Epithelial cell of prostate (primary cell): ENCODE measurements around the gene POLD2.
"Not testable (repeated sequence)": the region's sequence is repeated elsewhere in the genome, so short reads cannot be mapped to it uniquely, and the experiment has no call there.

ENCODE experiments used
- DNase-seq: peaks from one replicate; pipeline ENCODE4 v3.0.0-alpha.2; 2011; ENCODE audit warnings: low read depth, low spot score
- H3K27ac ChIP-seq: fragments of 450-650 bp; 2 replicates; pipeline ENCODE4 v1.5.1; 2017; ENCODE audit warnings: mild to moderate bottlenecking

The POLD2 gene

DNA sequence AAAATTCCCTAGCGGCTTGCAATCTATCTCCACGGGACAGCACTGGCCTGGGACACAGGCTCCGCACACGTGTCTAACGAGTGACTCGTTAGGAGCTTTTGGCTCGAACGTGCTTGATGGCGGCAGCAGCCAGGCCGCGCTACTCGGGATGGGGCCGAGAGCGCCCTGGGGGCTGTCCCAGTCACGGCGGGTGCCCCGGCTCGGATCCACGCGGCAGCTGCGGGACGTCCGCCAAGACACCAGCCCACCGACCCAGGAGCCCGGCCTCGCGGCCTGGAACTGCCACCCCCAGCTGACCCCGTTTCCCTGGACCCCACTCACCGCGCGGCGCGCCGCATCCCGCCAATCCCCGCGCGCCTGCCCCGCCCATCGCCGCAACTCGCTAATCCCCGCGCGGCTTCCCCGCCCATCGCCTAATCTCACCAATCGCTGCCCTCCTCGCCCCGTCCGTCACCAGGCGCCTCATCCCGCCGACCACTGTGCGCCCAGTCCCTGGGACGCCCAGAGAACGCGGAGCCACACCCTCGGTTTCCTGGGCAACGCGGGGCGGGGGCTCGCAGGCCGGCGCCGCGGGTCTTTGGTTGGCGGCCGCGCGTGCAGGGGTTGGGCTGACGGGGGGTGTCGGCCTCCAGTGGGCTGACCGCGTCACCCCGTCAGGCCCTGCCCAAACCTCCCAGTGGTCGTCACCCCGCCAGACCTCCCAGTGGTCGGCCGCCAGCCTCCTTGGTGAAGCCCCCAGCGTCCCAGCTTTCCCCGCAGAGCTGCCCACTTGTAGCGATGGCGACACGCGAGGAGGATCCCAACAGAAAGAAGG is at the start of gene POLD2:
Gene POLD2, minus strand, starts transcription at position 359 of the 814 bp plus-strand sequence. CDS start 1,495 bp downstream, outside the sequence.
- H3K27ac ChIP-seq = no peak within 1 kb of the TSS

DNA sequence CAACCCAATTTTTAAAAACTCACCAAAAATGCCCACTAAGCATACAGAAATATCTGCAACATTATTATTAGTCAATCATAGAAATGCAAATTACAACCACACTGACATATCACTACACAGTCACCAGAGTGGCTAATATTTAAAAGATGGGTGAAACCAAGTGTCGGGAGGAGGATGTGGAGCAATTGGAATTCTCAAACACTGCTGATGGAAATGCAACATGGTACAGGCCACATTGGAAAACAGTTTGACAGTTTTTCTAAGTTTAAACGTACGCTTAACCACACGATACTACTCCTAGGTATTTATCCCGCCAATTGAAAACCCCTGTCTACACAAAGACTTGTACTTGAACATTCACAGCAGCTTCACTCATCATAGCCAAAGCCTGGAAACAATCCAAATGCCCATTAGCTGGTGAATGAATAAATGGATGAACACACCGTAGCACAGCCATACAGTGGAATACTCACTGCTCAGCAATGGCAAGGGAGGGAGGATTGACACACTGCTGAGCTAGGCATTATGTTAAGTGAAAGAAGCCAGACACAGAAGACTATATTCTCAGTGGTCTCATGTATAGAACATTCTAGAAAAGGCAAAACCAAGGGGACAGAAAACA is 49.6 kb upstream of the POLD2 start:
- DNase-seq = no peak
- H3K27ac ChIP-seq = no peak overlapping the region

More for the DNA sequence above, at the start of gene POLD2:
- peak; percentile 45 for DNase-seq

DNA sequence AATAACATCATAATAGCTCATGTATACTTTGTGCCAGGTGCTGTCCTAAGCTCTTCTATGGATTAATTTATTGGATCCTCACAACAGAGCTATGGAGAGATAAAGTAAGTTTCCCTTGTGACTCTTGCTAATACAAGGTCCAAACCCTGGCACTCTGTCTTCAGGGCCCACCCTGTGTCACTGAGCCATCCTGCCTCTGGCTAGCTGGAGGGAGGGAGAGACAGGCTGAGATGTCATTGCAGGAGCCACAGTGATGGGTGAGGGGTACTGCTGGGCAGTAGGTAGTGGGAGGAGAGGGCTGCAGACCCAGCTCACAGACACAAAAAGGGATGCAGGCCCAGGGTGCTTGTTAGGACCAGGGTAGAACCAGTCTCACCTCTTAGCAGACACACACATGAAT is 49.0 kb upstream of the POLD2 start:
- no peak overlapping the region for H3K27ac ChIP-seq
- no peak for DNase-seq

DNA sequence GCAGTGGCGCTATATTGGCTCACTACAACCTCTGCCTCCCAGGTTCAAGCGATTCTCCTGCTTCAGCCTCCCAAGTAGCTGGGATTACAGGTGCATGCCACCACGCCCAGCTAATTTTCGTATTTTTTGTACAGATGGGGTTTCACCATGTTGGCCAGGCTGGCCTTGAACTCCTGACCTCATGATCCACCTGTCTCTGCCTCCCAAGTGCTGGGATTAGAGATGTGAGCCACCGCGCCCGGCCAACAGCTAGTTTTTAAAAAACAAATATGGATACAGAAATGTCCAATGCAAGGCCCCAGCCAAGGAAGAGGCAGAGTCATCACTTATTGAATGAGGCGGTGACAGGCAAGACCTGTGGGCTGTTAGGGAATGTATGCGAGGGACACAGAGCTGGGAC is 48.6 kb upstream of the POLD2 start:
- not testable (repeated sequence) for DNase-seq, H3K27ac ChIP-seq

DNA sequence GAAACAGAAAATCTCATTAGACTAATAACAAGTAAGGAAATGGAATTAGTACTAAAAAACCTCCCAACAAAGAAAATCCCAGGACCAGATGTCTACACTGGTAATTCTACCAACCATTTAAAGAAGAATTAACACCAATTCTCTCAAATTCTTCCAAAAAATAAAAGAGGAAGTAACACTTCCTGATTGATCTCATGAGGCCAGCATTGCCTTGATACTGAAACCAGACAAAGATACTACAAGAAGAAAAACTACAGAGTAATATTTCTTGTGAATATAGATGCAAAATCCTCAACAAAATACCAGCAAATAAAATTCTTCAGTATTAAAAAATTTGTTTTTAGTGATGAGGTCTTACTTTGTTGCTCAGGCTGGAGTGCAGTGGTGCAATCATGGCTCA is 44.6 kb upstream of the POLD2 start:
- H3K27ac ChIP-seq = no peak overlapping the region
- no peak for DNase-seq

DNA sequence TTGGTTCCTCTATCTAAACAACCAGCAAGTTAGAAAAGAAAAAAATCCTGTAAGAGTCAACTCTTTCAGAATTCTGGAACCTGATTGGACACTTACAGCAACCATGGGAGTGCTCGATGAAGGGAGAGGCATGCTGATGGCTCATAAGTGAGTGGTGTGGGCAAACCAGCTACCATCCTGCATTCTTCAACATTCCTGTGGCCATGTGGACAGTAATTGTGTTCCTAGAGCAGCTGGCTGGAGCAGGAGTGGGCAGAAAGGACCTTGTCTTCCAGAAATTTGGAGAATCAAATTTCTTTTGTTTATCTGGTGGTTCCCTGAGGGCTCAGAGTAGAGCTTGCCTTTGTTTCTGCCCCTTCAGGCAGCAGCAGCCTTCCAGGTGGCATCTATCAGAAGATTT is 40.2 kb upstream of the POLD2 start:
- peak; percentile 41 for DNase-seq
- peak overlapping the region; percentile 31 for H3K27ac ChIP-seq

DNA sequence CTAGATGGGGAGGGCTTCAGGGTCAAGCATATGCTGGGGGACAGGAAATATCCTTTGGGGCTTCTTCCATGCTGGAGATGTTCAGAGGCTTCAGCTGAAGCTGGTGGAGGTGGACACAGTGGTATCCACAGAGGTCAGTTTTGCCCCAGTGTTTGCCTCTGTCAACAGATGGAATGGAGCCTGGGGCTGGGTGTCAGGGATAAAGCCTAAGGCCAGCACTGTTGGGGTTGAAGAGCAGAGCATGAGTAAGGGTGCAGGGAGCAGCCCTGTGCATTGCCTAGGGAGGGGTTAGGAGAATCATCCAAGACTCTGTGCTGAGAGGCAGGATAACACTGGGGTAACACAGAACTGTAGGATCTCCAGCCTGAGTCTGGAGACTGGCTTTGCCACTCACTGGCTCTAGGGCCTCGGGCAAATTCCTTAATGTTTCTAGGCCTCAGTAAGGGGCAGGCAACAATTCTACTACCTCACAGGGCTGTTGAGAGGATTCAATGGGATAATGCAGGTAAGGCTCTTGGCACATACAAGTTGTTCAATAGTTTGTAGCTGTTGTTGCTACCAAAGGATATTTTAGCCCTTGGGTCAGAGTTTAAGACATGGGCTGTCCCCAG is 39.5 kb upstream of the POLD2 start:
- DNase-seq = no peak
- peak overlapping the region; percentile 31 for H3K27ac ChIP-seq

DNA sequence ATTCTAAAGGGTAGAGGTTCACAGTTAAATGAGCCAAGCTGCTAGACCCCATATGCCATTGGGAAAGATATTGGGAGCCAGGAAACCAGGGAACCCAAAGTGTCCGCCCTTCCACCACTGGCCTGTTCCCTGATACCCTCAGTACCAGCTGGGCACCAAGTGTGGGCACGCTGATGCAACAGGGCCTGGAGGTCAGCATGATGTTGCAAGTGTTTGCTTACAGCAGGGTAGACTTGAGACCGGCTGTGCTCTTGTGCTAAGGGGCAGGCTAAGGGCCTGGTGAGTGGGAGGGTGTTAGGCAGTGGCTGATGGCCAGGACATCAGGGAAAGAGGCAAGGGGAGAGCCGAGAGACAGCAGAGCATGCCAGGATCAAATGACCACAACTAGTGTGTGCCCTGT is 38.8 kb upstream of the POLD2 start:
- no peak for DNase-seq

DNA sequence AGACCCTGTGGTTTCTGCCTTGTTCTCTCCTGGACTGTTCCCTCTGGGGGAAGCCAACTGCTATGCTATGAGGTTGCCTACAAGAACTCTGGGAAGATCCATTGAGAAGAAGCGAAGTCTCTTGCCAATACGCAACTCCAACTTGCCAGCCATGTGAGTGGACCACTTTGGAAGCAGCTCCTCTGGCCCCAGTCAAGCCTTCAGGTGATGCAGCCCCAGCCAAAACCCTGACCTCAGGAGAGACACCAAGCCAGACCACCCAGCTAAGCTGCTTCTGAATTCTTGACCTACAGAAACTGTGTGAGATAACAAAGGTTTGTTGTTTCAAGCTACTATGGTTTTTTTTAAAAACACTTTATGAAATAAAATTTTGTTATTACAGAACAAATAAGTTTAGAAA is 38.0 kb upstream of the POLD2 start:
- no peak overlapping the region for H3K27ac ChIP-seq
- DNase-seq = no peak

More for the DNA sequence above, 38.8 kb upstream of the POLD2 start:
- H3K27ac ChIP-seq = no peak overlapping the region

DNA sequence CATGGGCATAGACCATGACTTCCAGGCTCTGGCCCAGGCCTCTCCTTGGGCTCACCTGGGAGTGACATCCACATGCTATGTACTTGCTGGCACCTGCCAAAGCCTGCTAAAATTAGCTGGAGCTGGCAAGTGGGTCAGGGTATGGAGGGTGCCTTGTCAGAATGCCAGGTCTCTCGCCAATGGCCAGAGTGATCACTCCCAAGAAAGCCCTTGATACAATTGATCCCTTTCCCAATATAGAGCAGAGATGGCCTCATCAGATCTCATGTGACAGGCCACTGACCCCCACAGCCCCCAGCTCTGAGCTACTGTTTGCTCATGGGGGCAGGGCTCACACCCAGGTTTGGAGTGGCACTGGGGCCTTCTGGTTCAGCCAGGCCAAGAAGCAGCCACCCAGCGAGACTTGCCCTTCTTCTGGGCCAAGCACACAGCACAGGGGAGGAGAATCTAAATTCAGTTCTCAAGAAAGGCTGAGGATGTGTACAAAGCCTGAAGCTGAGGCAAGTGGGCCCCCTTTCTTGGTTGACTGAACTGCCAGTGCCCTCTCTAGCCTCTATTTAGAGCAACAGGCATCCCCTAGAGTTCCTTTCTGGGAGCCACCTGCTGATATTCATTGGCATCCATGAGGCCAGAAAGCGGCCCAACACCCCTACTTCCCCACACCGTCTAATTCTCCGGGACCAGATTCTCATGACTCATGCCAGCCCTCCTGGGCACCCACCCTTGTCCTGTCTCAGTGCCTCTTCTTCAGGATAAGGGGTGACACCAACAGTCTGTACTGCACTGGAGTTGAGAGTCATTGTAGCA is 36.7 kb upstream of the POLD2 start:
- no peak for DNase-seq
- no peak overlapping the region for H3K27ac ChIP-seq

DNA sequence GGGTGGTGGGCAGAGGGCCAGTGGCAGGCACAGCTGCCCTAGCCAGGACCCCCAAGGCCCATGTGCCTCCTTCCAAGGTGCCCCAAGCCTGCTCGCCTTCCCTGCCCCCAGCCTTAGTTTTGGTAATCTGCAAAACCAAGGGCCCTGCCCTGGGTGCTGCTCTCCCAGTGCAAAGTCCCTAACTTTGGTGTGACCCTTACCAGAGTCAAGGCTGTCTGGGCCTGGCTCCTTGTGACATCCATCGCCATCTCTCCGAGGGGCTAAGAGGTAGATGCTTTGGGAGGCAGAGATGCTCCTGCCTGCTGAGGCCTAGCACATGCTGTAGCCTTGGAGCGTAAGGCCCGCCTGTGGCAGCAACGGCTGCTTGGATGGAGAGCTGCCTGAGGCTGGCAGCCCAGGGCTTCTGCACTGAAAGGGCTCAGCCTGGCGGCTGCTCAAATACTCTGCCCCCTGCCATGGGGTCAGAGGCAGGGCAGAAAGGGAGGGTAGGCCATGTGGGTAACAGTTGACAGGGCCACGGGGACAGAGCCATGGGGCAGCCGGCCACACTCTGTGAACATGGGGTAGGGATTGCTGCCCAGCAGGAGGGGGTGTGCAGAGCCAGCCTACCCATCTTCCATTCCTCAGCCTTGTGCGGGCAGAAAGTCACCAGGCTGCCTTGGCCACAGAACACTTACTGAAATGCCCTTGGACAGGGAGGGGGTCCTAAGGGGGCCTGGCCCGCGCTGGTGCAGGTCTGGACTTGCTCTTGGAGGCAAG is 35.7 kb upstream of the POLD2 start:
- no peak for DNase-seq

DNA sequence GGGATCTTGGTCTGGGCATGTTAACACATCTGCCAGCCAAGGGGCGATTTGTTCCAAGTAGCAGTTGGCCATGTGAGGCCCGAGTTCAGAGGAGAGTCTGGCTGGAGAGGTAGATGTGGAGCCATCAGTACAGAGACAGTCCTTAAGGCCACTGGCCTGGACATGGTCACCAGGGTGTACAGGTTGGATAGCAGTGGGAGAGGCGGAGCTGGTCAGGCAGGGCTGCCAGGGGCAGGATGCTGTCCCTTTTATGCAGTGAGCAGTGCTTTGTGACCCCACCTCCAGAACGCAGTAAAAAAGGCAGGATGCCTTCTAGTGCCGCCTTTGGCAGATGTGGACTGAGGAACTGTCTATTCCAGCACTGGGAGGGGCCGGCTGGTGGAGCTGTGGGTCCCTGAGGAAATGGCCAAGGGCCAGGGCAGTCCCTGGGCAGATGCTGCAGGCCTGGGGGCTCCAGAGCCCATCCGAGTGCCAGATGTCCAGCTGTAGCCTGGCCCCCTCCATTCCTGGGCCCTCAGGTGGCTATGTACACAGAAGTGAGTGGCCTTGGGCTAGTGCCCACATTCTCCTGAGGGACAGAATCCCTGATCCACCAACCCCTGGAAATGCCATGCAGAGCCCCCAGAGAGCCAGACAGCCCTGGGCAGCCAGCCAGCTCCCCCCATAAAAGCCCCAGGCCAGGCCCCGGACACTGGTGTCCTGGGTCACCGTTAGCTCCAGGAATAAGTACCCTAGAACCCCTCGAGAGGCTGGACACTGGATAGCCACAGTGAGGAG is 34.9 kb upstream of the POLD2 start:
- no peak for DNase-seq
- H3K27ac ChIP-seq = no peak overlapping the region

More for the DNA sequence above, 35.7 kb upstream of the POLD2 start:
- no peak overlapping the region for H3K27ac ChIP-seq

DNA sequence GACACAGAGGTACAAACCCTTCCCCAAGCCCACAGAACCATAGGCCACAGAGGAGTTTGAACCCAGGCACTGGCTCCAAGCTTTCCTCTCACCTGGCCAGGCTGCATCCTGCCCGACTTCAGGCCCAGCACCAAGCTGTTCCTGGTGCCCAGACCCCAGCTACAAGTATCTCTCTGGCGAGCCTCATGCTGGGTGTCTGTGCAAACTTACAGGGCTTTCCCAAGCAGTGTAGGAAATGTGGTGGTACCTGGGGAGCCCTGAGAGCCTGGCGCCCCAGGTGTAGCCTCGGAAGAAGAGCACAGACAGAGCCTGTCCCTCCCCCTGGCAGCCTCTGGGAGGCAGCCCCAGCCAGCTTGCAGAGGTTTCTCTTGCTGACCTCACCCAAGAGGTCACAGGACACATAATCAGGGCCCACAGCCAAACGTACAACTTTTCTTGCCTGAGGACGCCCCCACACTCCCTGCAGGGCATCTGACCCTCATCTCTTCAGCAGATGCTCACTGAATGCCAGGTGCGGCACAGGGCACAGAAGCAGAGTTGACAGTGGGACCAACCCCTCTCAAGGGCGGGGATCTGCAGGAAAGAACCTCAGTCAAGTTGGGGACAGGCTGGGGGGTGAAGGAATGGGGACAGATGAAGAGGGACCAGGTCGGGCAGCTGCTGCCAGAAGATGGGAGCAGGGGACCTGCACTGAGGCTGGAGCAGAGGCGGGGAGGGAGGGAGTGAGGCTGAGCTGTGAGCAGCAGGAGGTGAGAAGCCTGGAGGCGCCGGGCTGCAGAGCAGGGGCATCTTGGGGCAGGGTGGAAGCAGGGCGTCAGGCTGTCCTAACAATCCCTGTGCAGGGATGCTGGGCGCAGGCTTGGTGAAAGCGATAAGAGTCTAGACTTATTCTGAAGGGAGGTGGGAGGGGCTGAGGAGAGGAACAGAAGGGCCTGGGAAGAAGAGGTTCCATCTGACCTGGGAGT is 34.0 kb upstream of the POLD2 start:
- no peak for DNase-seq
- no peak overlapping the region for H3K27ac ChIP-seq

DNA sequence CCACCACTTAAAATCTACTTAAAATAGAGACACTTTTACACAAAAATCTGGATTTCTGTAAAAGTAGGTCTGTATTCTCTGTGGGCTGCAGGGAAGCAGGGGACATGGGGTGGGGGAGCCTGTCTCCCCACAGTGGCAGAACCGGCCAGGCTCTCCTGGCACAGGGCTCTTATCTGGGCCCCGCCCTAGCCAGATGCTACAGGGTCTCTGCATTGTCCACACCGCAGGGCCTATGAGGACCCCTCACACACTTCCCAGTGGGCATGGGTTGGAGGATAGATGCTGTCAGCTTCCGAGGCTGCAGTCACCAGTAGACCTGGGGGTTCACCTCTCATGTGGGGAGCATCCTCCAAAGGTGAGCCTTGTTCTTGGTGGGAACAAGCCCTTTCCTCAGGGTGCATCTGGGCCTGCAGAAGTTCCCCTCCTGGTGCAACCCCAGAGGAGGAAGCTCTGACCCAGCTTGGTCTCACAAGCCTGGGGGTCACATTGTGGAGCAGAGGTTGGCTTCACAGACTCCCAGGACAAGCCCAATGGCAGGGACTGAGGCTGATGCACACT is 33.2 kb upstream of the POLD2 start:
- H3K27ac ChIP-seq = no peak overlapping the region
- no peak for DNase-seq

DNA sequence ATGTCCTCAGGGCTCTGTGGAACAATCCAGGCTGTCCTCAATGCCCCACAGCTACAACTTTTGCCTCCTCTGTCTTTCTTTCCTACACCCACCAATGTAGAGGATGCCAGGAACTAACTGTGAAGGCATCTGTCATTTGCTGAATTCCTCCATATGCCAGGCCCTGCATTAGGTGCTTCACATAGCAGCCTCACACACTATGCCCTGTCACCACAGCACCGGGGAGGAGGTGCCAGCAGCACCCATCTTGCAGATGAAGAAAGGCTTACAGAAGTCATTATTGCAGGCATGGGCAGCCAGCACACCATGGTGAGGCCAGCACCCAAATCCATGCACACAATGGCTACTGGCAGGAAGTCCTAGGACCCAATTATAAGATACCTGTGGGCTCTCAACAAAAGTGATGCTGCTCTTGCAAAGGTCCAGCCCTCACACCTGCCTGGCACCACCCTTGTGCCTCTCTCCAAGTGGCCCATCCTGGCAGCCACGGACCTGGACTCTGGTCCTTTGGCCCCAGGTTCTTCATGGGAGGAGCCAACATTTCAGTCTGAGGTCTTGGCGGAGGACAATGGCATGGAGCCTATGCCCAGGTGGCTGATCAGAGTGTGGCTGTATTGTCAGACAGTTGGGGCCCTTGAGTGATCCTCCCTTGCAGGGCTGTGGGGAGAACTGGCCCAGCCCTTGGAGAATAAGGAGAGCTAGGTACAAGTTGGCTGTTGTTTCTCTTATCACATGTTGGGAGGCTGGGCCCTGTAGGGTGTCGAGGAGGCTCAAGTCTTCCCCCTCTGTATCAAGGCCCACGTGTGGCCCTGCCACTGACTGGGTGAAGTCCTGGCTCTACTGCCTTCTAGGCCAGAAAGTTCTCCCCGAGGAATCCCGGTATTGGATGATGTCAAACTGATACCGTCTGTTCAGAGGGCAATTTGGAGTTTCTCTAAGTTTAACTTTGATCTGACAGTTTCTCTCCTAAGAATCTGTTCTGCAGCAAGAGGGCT is 32.1 kb upstream of the POLD2 start:
- DNase-seq = no peak

DNA sequence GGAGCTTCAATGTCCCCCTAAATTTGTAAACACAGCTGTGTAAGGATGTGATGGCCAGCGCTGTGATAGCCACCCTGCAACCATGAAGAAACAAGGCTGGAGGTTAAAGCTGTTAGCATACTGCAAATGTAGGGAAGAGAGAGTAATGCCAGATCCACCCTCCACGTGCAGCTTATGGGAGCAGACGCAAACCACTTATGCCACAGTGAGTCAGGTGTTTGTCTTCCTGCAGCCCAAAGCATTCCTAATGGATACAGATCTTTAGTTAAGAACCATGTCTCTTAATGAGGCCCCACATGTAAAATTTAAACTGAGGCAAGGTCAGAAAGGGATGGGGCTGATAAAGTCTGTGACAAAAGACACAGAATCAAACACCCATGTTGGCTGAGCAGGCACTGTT is 31.4 kb upstream of the POLD2 start:
- H3K27ac ChIP-seq = no peak overlapping the region
- no peak for DNase-seq

More for the DNA sequence above, 32.1 kb upstream of the POLD2 start:
- H3K27ac ChIP-seq = no peak overlapping the region
